Right renal cortex interstitium (tissue), 3 donors: ENCODE measurements around the gene SMPD1. TPM values are rescaled to one million over a fixed set of nuclear protein-coding genes. Genes with fewer than 3 reads are reported as not detected.

ENCODE experiments used
- DNase-seq, 3 donors: peaks; one replicate each; pipeline ENCODE4 v3.0.0-alpha.2; 2013; ENCODE audit warnings: low read depth in 3 of 3, low spot score in 2 of 3
- polyA plus RNA-seq, 3 donors: library from polyadenylated mRNA; unstranded; fragments of 120-200 nt; gene quantifications; one replicate each; pipeline ENCODE4 v1.2.1, GENCODE V29; 2013; ENCODE audit not compliant: insufficient read length in 3 of 3

SMPD1 gene
- polyA plus RNA-seq, 3 donors, result 31.0 to 32.3 (median 32.1) TPM

- DNase-seq, result no peak
Measured at GRCh38 chr11:6410695-6411430, 20.6 kb downstream of the SMPD1 start.

DNA sequence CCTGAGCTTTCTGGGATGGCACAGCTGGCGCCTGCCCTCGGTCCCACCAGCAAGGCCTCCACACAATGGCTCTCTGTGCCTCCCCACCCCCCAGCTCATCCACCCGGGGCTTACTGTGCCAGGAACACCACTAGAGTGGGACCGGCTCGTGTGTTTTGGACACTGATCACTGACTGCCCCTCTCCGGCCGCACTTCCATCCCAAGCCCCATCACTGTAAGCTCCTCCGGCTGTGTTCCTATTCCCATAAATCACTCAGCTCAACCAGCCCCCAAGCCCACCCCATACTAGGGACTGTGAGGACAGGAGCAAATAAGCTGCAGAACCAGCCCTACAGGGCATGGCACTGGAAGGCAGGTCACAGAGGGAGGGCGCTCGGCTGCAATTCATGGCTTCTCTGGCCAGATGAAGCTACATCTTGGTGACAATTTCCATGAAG is 21.3 kb downstream of the SMPD1 start:
- no peak for DNase-seq

DNA sequence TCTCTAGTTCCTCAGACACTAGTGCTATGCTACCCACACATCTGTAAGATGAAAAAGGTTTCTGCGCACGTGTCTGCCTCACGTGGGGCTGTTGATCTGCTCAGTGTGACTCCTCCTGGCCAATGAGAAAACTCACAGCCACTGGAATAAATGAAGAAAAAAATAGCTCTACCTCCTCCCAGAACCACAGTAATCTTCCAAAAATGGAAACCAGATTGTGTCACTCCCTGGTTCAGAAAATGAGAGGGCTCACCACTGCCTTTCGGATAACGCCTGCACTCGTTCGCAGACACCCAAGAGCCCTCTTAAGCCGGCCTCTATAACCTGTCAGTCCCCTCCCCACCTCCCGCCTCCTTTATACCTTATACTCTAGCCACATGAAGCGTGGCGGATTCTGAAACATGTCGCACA is 23.5 kb downstream of the SMPD1 start:
- no peak for DNase-seq

- DNase-seq, result no peak
Measured at GRCh38 chr11:6414874-6415328, 24.6 kb downstream of the SMPD1 start.

DNA sequence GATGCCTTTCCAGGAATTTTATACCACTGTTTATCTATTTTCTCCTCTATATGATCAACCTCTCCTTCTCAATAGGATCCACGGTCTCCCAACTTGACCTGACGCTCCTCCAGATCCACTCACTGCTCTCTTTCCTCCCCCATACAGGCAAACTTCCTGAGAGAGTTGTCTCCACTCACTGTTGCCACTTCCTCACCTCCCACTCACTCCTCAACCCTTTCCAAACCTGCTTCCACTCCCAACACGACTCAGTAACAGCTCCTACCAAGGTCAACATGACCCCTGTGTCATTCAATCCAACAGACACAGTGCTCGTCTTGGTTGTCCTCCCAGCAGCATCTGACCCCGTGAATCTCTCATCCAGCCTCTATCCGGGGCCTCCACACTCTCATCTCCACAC is 25.5 kb downstream of the SMPD1 start:
- no peak for DNase-seq

GRCh38 chr11:6417907-6418556 is 27.8 kb downstream of the SMPD1 start:
- no peak for DNase-seq

DNA sequence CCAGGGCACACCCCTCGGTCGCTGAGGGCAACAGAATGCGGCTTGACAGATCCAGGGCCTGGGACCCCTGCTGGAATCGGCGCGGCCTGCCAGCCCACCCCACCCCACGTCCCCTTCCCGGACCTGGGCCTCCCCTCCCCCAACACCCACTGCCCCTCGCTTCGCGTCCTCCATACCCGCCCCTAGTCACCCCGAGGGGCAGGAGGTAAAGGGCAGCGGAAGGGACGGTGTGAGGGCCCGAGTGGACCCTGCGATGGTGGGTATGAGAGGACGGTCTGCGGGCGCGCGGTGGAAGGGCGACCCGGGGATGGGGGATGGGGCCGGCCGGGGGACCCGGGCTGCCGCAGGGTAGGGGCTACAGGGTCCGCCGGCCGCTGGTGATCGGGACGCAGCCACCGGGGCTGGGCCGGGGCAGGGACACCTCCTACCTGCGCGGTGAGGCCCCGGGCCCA is 28.3 kb downstream of the SMPD1 start:
- no peak for DNase-seq

- no peak for DNase-seq
Measured at GRCh38 chr11:6419009-6419631, 28.8 kb downstream of the SMPD1 start, which contains the start of gene APBB1. TSS of gene APBB1 (minus strand) at chr11:6419094. CDS start at chr11:6411347, 7,747 bp downstream.

GRCh38 chr11:6420677-6421076 is 30.4 kb downstream of the SMPD1 start:
- no peak for DNase-seq

DNA sequence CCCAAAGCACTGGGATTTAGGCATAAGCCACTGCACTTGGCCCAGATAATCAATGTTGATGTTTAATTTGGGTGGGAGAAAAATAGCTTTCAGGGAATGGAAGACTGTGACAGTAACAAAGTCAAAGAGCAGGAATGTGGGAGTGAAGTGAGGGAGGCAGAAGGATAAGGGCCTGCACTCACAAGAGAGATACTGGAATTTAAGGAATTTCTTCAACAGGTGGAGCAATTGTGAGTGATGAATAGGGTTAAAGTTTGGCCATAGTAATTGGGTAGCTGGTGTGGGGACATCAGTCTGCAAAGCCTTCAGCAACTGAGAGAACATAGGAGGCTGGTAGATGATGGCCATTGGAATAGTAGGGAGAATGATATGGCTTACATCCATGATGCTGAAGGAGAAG is 37.2 kb downstream of the SMPD1 start:
- no peak for DNase-seq

DNA sequence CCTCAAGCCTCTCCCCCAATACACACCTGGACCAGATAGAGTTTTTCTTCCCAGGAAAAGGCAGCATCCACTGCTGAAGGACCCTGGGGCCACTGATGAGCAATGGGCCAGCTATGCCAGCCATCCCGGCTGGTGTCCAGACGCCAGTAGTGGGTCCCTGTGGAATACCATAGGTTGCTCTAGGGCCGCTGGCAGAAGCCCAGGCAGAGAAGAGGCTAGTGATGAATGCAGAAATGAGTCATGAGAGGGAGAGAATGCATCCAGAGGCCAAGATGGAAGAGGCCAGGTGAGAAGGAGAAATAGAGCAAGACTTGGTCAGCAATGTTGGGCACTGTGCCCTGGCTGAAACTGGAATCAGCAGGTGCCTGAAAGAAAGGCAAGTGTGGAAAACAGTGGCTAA is 41.6 kb downstream of the SMPD1 start:
- no peak for DNase-seq

DNA sequence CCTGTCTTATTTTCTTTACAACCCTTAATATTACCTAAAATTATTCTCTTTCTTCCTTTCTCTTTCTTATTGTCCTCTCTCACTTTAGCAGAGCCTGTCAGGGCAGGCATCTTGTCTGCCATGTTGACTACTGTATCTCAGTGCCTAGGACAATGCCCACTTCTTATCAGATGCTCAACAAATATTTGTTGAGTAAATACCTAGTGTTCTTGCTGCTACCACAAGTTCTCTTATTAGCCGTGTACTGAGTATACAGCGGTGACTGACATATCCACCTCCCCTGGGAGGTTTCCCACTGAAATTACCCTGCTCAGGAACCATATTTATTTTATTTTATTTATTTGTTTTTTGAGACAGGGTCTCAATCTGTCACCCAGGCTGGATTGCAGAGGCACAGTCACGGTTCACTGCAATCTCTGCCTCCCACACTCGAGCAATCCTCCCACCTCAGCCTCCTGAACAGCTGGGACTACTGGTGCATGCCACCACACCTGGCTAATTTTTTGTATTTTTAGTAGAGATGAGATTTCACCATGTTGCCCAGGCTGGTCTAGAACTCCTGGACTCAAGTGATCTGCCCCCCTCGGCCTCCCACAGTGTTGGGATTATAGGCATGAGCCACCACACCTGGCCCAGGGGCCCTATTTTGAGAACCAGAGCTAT is 43.9 kb downstream of the SMPD1 start:
- no peak for DNase-seq

DNA sequence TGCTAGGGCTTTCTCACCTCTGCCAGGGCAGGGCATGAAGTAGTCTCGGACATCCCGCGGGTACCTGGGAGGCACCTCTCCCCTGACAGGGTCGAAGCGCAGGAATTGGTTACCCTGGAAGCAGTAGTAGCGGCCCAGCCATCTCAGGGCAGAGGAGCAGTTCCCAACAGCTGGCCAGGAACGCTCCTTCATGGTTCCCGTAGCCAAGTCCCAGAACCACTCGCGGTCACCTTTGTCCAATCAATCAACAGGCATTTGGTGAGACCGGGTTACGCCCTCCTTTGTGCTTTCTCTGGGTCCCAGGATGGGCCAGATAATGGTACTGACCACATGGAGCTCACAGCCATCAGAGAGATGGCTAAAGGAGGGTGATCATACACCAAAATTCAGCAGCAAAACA is 47.1 kb downstream of the SMPD1 start:
- DNase-seq, result no peak

GRCh38 chr11:6437993-6438392 is 47.7 kb downstream of the SMPD1 start:
- no peak for DNase-seq

- no peak for DNase-seq
Measured at GRCh38 chr11:6438979-6439571, 48.8 kb downstream of the SMPD1 start.

DNA sequence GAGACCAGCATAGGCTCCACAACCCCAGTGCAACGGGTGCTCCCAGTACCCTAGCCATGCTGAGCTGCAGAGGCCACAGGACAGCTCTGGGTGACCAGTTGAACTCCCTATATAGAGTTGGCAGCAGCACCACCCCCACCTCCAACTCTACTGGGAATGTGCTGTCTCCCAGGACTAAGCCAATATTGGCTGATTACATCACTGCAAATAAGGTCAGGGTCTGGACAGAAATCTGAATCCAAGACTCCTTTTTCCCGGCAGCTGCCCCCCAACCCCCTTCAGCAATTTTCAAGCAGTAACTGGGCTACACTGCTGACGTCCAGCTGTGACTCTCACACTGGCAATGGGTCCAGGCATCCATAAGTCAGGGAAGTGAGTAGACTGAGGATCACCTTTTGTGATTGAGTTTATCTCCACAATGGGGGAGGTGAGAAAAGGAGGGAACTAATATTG is 50.7 kb downstream of the SMPD1 start, which contains the start of gene HPX:
HPX (minus strand) TSS at position 82 of the 453 bp plus-strand sequence; CDS start at position 58, 24 bp downstream.
- DNase-seq, result no peak

DNA sequence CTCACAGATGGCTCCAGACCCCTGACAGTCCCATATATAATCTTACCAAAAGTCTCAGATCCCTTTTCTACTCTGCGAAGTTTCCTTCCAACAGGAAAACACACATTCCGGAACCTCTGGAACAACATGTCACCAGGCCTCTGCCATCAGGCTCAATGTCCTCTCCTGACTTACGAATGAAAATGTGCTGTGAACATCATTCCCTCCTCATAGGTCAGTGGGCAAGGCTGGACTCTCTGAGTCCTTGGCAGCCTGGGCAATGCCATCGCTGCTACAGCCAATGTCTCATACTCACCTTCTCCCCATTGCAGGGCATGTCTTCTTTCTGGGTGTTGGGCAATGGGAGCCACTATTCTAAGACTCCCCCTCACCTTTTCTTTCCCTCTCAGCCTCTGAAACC is 52.2 kb downstream of the SMPD1 start:
- no peak for DNase-seq

DNA sequence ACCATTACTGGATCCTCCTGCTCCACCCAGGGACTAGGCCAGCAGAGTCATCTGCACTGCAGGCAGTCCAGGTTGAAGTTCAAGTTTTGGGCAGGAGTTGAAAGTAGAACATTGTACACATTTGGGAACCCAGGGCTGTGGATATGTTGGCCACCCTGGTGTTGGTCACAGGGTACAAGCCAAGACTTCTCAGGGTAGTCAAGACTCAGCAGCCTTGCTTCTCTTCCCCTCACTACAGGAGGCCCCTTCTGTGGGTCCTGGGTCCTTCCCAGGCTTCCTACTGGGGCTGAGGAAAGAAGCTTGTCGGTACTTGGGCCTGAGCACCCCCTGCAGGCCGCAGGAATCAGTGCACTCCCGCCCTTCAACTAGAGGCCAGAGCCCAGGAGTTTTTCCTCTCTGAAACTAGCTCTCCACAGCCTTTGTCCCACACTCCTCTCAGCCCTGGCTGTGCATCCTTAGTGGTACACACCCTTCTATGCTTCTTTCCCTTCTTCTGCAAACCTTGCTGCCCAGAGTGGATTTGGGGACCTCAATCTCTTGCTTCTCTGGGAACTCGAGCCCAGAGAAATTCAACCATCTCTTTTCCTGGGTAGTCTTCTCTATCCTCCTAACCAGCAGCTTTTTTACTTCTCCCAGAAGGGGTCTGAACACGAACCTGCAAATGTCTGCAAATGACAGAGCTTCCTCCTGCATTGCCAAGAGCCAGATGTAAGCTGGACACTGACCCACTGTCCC is 53.2 kb downstream of the SMPD1 start:
- DNase-seq, result no peak
